ENCODE results near the gene KATNBL1.

KATNBL1 gene

GRCh38 chr15:34161329-34161963 lies 48.5 kb downstream of the KATNBL1 start:
- no peak for TF ChIP-seq CTCF (IDR thresholded peaks at IDR 0.05; ENCODE audit: low read depth, low read length, missing control alignments)
- in situ Hi-C loops (cut with HindIII; ENCODE audit: low sequenced_read_pairs), result no loop called here
- DNase-seq (ENCODE audit: low read depth), result no peak
- no peak overlapping the region for H3K4me3 ChIP-seq (ENCODE audit: low read depth, low read length)

- no peak for TF ChIP-seq CTCF (IDR thresholded peaks at IDR 0.05; ENCODE audit: low read depth, low read length, missing control alignments)
- no peak for DNase-seq (ENCODE audit: low read depth)
- no peak overlapping the region for H3K4me3 ChIP-seq (ENCODE audit: low read depth, low read length)
- in situ Hi-C loops (cut with HindIII; ENCODE audit: low sequenced_read_pairs), result no loop called here
Observed at GRCh38 chr15:34160735-34161134, 49.2 kb downstream of the KATNBL1 start.

- TF ChIP-seq CTCF (IDR thresholded peaks at IDR 0.05; ENCODE audit: low read depth, low read length, missing control alignments), result no peak
- DNase-seq (ENCODE audit: low read depth), result no peak
- in situ Hi-C loops (cut with HindIII; ENCODE audit: low sequenced_read_pairs), result no loop called here
- H3K4me3 ChIP-seq (ENCODE audit: low read depth, low read length), result no peak overlapping the region
Observed at GRCh38 chr15:34158355-34158754, 51.5 kb downstream of the KATNBL1 start.

- no peak for TF ChIP-seq CTCF (IDR thresholded peaks at IDR 0.05; ENCODE audit: low read depth, low read length, missing control alignments)
- in situ Hi-C loops (cut with HindIII; ENCODE audit: low sequenced_read_pairs), result no loop called here
Observed at GRCh38 chr15:34155859-34156258, 54.0 kb downstream of the KATNBL1 start.

GRCh38 chr15:34154725-34155204 lies 55.1 kb downstream of the KATNBL1 start:
- no peak overlapping the region for H3K4me3 ChIP-seq (ENCODE audit: low read depth, low read length)
- no peak for DNase-seq (ENCODE audit: low read depth)
- in situ Hi-C loops (cut with HindIII; ENCODE audit: low sequenced_read_pairs), result no loop called here
- TF ChIP-seq CTCF (IDR thresholded peaks at IDR 0.05; ENCODE audit: low read depth, low read length, missing control alignments), result no peak

More at GRCh38 chr15:34155859-34156258, 54.0 kb downstream of the KATNBL1 start:
- H3K4me3 ChIP-seq (ENCODE audit: low read depth, low read length), result no peak overlapping the region
- DNase-seq (ENCODE audit: low read depth), result no peak

- TF ChIP-seq CTCF (IDR thresholded peaks at IDR 0.05; ENCODE audit: low read depth, low read length, missing control alignments), result no peak
- in situ Hi-C loops (cut with HindIII; ENCODE audit: low sequenced_read_pairs), result loop anchor here (5.0 kb wide), 1 partner anchor 60 kb away; no protein-coding TSS in a partner anchor
- DNase-seq (ENCODE audit: low read depth), result no peak
- H3K4me3 ChIP-seq (ENCODE audit: low read depth, low read length), result no peak overlapping the region
Observed at GRCh38 chr15:34147371-34148140, 62.3 kb downstream of the KATNBL1 start.

Data from astrocyte of the cerebellum (primary cell).